NB4 (cell line): ENCODE measurements around the gene CHCHD1.
A peak's percentile ranks its signal among the peaks of the same experiment; 100 is the strongest.

Experiments used
- DNase-seq: peaks from one replicate; pipeline ENCODE4 v3.0.0; 2010; ENCODE audit warnings: low read depth
- H3K4me3 ChIP-seq: one replicate; pipeline ENCODE4 v1.5.1; 2011; ENCODE audit warnings: mild to moderate bottlenecking, low read depth, low read length, moderate library complexity
- CTCF ChIP-seq: IDR thresholded peaks from one replicate; pipeline ENCODE4 v1.5.1; 2012; ENCODE audit warnings: low read depth, low read length
- MAX ChIP-seq: IDR thresholded peaks from 2 replicates; pipeline ENCODE4 v1.6.1; 2011; ENCODE audit warnings: low read depth, low read length
- MYC ChIP-seq: IDR thresholded peaks from 2 replicates; pipeline ENCODE4 v1.6.1; 2011; ENCODE audit warnings: low read depth, low read length
- POLR2A ChIP-seq: IDR thresholded peaks from 2 replicates; pipeline ENCODE4 v1.6.1; 2011; ENCODE audit warnings: mild to moderate bottlenecking; ENCODE audit not compliant: insufficient read length; ENCODE audit errors: extremely low read depth

The CHCHD1 gene

GRCh38 chr10:73773152-73773879, 8.5 kb upstream of the CHCHD1 start:
- peak overlapping the region; percentile 81 for H3K4me3 ChIP-seq
- peak; percentile 18 for DNase-seq
- TF ChIP-seq MYC, result no peak

GRCh38 chr10:73774637-73775036, 7.2 kb upstream of the CHCHD1 start:
- peak; percentile 58 for DNase-seq
- peak overlapping the region; percentile 81 for H3K4me3 ChIP-seq
- TF ChIP-seq MYC (no peak), POLR2A (no peak), MAX (no peak), CTCF (no peak)

GRCh38 chr10:73779018-73779417, 2.8 kb upstream of the CHCHD1 start:
- no peak for TF ChIP-seq CTCF
- TF ChIP-seq POLR2A, result no peak
- TF ChIP-seq MAX, result no peak
- TF ChIP-seq MYC, result no peak

GRCh38 chr10:73779539-73780197, 2.2 kb upstream of the CHCHD1 start:
- no peak for TF ChIP-seq POLR2A
- TF ChIP-seq CTCF, result no peak
- no peak for TF ChIP-seq MYC
- no peak for TF ChIP-seq MAX
- no peak for DNase-seq
- H3K4me3 ChIP-seq, result no peak overlapping the region

More at GRCh38 chr10:73779018-73779417, 2.8 kb upstream of the CHCHD1 start:
- DNase-seq, result no peak
- H3K4me3 ChIP-seq, result no peak overlapping the region

GRCh38 chr10:73780301-73780700, 1.5 kb upstream of the CHCHD1 start:
- H3K4me3 ChIP-seq, result peak overlapping the region; percentile 90
- DNase-seq, result no peak
- TF ChIP-seq CTCF (no peak), POLR2A (no peak), MYC (no peak), MAX (no peak)

- peak overlapping the region; percentile 90 for H3K4me3 ChIP-seq
- TF ChIP-seq MAX, result no peak
- TF ChIP-seq CTCF, result no peak
- TF ChIP-seq MYC, result no peak
- no peak for TF ChIP-seq POLR2A
- peak; percentile 15 for DNase-seq
Measured at GRCh38 chr10:73780966-73781365, 882 bp upstream of the CHCHD1 start.
